CD1c-positive myeloid dendritic cell (primary cell): ENCODE results near the gene KDM8.
"Not testable (repeated sequence)": the region's sequence is repeated elsewhere in the genome, so short reads cannot be mapped to it uniquely, and the experiment has no call there.

Experiments used
- DNase-seq: peaks from one replicate; pipeline ENCODE4 v3.0.0-alpha.2; 2016; ENCODE audit errors: extremely low spot score

The KDM8 gene

DNA sequence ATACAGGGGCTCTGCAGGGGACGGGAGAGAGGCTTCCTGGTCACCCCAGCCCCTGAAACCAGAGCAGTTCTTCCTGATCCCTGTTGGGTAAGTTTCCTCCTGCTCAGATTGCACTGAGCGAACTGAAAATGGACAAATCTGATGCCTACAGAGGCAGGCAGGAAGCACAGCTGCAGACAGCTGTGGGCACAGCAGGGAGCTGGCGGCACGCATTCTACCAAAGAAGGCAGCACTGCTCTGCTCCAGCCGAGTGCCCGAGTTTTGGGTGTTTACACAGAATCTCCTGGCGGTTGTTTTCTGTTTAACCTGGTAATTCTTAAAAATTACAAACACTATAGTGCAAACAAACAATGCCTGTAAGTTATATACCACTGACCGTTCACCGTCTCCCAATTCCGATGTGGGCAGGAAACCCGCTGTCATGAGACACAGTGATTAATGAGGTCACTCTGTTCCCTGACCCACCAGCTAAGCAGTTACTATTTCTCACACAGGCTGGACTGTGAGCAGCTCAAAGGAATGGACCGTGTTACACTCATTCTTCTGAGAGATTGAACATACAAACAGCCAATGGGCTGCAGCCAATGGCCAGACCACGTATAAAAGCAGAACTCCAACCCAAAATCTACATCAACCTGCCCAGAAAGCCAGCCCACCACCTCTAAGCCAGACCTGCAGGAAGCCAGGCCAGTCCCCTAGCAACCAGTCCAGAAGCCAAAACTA, 39.7 kb downstream of the KDM8 start:
- DNase-seq = peak; percentile 72

- DNase-seq = no peak
These were observed 40.5 kb downstream of the KDM8 start for GRCh38 chr16:27243725-27244362.

- DNase-seq = no peak
These were observed 41.0 kb downstream of the KDM8 start for GRCh38 chr16:27244363-27244755.

DNA sequence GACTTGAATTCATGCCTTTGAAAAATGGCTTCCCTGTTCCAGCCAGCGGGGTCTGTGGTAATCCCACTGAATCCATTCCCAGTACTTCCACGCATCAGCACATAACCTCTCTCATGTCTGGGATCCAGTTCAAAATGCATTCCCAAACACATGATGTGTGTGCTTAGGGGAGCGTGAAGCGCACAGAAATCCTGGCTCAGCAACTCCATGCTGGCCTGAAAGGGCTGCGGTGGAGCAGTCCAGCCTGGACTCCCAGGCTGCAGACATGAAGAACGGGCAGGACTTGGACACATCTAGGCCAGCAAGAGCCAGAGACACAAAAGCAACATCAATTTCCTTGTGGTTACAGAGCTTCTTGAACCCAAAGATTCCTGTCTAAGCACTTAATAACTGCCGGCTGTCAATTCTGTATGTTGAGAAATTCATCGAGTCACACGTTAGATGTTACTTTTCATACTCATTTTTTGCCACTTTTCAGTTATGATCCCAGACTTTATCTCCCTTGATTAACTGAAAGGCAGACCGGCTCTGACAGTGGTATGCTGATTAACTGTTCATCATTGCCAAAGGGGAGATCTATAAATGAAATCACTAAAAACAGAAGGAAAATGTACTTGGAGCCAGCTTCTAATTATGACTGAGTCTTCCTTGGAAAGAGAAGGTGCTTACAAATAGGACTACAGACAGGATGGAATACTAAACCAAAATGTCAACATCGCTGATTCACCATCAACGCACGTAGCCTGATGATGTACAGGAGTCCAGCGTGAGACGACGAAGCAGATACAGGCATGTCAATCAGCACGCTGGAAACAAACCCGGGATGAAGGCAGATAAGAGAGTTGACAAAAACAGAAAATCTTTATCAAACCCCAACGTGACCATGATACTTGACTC, 42.2 kb downstream of the KDM8 start:
- no peak for DNase-seq

DNA sequence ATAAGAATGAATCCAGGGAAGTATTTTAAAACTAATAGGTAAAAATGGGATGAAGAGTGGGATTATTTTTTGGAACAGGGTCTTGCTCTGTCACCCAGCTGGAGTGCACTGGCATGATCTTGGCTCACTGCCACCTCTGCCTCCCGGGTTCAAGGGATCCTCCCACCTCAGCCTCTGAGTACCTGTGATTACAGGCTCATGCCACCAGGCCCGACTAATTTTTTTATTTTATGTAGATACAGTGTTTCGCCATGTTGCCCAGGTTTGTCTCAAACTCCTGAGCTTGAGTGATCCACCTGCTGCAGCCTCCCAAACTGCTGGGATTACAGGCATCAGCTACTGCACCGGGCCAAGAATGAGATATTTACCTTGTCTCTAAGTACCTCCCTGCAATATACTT, 43.1 kb downstream of the KDM8 start:
- DNase-seq = no peak

GRCh38 chr16:27247076-27247475, 43.8 kb downstream of the KDM8 start:
- peak; percentile 62 for DNase-seq

DNA sequence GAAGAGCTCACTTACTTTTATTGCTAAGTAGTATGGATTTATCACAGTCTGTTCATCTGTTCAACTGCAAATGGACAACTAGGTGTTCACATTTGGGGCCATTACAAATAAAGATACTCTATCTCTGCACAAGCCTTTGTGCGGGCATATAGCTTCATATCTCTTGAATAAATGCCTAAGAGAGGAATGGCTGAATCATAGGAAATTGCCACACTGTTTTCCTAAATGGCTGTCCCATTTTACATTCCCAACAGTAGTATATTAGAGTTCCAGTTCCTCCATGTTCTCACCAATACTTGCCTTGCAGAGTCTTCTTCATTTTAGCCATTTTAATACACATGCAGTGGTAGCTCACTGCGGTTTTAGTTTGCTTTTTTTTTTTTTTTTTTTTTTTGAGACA, 44.7 kb downstream of the KDM8 start:
- no peak for DNase-seq

DNA sequence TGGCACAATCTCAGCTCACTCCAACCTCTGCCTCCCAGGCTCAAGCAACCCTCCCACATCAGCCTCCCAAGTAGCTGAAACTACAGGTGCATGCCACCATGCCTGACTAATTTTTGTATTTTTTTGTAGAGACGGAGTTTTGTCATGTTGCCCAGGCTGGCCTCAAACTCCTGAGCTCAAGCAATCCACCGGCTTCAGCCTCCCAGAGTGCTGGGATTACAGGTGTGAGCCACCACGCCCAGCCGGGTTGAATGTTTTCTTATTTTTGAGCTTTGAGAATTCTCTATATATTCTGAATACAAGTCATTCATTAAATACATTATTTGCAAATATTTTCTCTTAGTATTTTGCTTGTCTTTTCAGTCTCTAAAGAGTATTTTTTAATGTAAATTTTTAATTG, 45.6 kb downstream of the KDM8 start:
- DNase-seq = not testable (repeated sequence)

DNA sequence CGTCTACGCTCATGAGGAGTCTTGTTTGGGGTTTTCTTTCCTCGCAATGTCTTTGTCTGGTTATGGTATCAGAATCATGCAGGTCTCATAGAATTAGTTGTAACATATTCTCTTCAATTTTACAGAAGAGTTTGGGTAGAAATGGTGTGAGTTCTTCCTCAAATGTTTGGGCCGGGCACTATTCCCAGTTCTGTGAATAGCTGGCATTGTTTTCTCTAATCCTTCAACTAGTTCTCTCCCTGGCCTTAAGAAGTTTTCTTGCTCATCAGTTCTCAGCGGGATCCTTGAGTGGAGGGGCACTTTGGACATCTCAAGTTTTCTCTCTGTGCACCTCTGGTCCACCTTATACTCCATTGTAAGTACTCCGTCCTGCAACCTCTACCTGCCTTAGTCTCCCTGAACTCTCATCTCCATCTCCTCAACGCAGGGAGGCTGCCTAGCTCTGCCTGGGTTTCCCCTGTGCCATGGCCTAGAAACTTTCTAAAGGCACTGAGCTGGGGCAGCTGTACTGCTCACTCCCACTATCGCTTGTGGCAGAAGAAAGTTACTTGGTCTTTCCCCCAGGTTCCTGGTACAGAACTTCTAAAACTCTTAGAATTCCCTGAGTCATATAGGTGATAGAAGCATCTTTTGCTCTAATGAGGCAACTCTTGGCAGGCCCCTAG, 48.3 kb downstream of the KDM8 start:
- no peak for DNase-seq

GRCh38 chr16:27252206-27252585, 48.9 kb downstream of the KDM8 start:
- no peak for DNase-seq

DNA sequence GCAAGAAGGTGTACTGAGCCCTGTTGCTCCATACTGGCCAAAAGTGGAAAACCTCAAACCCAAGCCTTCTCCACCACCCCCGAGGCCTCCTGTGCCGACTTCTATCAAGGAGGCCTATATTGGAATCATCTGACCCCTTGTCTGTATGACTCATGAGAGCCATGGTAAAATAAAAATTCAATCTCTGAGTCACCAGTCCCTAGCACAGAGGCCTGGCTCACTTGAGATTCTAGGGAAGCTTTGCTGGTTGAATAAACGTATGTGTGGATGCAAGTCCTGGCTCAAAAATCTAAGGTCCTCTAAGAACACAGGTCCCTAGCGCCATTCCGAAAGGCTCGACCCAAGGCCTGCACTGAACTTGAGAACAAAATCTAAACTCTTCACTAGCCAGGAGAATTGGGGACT, 50.2 kb downstream of the KDM8 start:
- peak; percentile 55 for DNase-seq

DNA sequence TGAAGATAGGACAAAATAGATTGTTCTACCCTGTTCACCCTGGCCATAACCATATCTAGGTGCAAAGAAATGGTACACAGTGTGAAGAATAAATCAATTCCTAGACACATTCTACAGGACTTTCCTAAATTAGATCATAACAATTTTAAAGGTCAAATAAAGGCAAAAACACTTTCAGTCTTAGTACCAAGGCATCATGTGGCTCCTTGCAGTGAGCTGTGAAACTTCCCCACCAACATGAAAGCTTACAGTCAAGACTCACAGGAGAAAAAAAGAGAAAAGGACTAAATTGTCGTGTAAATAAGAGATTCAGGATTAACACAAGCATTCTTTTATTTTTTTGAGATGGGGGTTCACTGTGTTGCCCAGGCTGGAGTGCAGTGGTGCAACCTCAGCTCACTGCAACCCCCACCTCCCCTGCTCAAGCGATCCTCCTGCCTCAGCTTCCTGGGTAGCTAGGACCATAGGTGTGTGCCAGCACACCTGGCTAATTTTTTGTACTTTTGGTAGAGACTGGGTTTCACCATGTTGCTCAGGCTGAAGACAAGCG, 51.0 kb downstream of the KDM8 start:
- DNase-seq = peak; percentile 62

DNA sequence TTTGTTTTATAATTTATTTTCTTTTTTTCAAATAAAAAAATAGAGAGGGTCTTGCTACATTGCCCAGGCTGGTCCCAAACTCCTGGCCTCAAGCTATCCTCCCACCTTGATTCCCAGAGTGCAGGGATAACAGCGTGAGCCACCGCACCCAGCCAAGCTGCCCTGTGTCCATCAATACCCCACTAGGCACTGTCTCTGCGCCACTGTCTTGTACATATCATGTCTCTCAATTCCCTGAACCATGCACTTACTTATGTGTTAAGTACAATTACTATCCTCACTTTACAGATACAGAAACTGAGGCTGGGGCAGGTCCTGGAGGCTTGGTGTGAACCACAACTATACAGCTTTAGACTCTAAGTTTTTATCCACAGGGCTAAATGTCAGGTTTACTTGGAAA, 53.5 kb downstream of the KDM8 start:
- no peak for DNase-seq

- no peak for DNase-seq
These were observed 53.9 kb downstream of the KDM8 start for GRCh38 chr16:27257271-27257670.

DNA sequence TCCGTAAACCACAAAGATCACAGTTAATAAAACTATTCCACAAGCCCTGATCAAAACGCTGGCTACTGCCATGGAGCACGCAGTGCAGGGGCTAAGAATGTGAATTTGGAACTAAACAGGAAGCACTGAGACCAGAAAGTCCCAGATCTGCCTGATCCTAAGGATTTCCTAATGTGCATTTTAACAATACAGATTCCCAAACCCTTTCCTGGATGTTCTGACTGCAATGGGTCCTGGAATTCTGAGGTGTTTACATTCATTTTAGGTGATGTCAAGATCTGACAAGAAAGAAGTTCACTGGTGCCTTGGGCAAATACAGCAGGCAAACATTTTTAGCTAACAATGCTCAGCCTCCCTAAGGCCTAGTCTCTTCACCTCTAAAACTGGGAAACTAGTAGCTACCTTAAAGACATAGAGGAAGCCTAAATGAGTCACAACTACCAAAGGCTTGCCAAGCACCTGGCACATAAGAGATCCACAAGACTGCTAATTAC, 55.0 kb downstream of the KDM8 start:
- no peak for DNase-seq

GRCh38 chr16:27259710-27260109, 56.4 kb downstream of the KDM8 start:
- no peak for DNase-seq

GRCh38 chr16:27262904-27263423, 59.6 kb downstream of the KDM8 start:
- peak; percentile 59 for DNase-seq

GRCh38 chr16:27264151-27264550, 60.8 kb downstream of the KDM8 start:
- DNase-seq = no peak

- DNase-seq = no peak
These were observed 62.7 kb downstream of the KDM8 start for GRCh38 chr16:27265982-27266381.

GRCh38 chr16:27267037-27267677, 63.8 kb downstream of the KDM8 start:
- peak; percentile 47 for DNase-seq
